GM06990 (cell line): Measurements from ENCODE around the gene LRBA.
"Not testable (repeated sequence)": the region's sequence is repeated elsewhere in the genome, so short reads cannot be mapped to it uniquely, and the experiment has no call there.

Experiments used
- DNase-seq: peaks from one replicate; pipeline ENCODE4 v3.0.0-alpha.2; 2011; ENCODE audit not compliant: insufficient read length; ENCODE audit errors: extremely low read depth
- H3K27me3 ChIP-seq: replicated peaks from 2 replicates; pipeline ENCODE4 v1.6.0; 2011; ENCODE audit warnings: low read length; ENCODE audit not compliant: control insufficient read depth, insufficient read depth
- H3K36me3 ChIP-seq: 2 replicates; pipeline ENCODE4 v1.5.1; 2011; ENCODE audit warnings: low read length; ENCODE audit not compliant: control insufficient read depth, insufficient read depth
- H3K4me3 ChIP-seq: replicated peaks from 2 replicates; pipeline ENCODE4 v1.5.1; 2011; ENCODE audit warnings: low read depth, mild to moderate bottlenecking, control low read depth, low read length
- TF ChIP-seq, protein P1 (sequence below): IDR thresholded peaks from 2 replicates; pipeline ENCODE4 v1.5.1; 2011; ENCODE audit warnings: low read length, control low read depth, mild to moderate bottlenecking, inconsistent platforms; ENCODE audit not compliant: insufficient read depth, poor library complexity, severe bottlenecking

LRBA gene

DNA sequence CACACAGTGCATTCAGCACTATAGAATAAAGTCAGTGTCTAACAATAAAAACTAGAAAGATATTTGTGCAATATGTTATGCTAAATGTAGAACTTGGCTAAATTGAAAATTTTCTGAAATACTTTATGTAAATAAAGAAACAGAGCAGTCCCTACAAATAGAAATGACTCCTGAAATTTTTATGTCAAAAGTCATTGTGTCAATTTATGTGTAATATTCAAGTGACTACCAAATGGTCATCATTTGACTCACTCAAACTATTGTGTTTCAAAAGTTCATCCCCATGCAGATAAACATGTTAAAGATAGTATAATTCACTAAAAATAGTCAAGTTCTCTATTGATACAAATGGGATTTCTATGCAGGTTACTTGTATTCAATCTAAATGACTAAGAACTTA lies 17.9 kb downstream of the LRBA start:
- TF ChIP-seq, protein P1, sequence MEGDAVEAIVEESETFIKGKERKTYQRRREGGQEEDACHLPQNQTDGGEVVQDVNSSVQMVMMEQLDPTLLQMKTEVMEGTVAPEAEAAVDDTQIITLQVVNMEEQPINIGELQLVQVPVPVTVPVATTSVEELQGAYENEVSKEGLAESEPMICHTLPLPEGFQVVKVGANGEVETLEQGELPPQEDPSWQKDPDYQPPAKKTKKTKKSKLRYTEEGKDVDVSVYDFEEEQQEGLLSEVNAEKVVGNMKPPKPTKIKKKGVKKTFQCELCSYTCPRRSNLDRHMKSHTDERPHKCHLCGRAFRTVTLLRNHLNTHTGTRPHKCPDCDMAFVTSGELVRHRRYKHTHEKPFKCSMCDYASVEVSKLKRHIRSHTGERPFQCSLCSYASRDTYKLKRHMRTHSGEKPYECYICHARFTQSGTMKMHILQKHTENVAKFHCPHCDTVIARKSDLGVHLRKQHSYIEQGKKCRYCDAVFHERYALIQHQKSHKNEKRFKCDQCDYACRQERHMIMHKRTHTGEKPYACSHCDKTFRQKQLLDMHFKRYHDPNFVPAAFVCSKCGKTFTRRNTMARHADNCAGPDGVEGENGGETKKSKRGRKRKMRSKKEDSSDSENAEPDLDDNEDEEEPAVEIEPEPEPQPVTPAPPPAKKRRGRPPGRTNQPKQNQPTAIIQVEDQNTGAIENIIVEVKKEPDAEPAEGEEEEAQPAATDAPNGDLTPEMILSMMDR = no peak
- no peak for DNase-seq

DNA sequence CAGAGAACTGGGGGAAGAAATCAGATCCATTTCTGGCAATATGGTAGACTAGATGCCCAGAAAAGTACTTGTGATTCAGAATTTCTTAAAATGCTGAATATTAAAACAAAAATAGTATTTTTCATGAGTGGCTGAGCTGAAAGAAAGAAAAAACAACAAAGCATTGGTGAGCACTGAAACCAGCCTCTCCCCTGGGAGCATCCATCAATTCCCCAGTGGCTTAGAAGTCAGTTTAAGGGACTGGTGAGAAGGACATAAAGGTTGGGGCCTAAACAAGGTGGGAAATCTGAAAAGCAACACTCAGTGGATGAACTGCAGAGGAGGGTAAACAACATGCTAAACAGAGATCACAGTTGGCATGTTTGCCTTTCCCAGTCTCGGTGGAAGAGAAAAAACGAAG lies 20.4 kb downstream of the LRBA start:
- TF ChIP-seq, protein P1 = no peak
- DNase-seq = no peak
- H3K36me3 ChIP-seq = no peaks in the 10 kb centered on the region; the same call in 1 of the 2 replicates
- H3K27me3 ChIP-seq = no peaks in the 10 kb centered on the region
- H3K4me3 ChIP-seq = no peak overlapping the region

More for the DNA sequence above, 17.9 kb downstream of the LRBA start:
- H3K4me3 ChIP-seq = no peak overlapping the region
- H3K36me3 ChIP-seq = no peaks in the 10 kb centered on the region; the same call in 1 of the 2 replicates
- no peaks in the 10 kb centered on the region for H3K27me3 ChIP-seq

DNA sequence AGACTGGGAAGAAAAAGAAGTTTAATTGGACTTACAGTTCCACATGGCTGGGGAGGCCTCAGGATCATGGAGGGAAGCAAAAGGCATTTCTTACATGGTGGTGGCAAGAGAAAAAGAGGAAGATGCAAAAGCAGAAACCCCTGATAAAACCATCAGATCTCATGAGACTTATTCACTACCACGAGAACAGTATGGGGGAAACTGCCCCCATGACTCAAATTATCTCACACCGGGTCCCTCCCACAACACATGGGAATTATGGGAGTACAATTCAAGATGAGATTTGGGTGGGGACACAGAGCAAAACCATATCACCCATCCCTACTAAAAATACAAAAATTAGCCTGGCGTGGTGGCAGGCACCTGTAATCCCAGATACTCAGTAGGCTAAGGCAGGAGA lies 21.5 kb downstream of the LRBA start:
- not testable (repeated sequence) for H3K36me3 ChIP-seq, H3K4me3 ChIP-seq, DNase-seq, H3K27me3 ChIP-seq

DNA sequence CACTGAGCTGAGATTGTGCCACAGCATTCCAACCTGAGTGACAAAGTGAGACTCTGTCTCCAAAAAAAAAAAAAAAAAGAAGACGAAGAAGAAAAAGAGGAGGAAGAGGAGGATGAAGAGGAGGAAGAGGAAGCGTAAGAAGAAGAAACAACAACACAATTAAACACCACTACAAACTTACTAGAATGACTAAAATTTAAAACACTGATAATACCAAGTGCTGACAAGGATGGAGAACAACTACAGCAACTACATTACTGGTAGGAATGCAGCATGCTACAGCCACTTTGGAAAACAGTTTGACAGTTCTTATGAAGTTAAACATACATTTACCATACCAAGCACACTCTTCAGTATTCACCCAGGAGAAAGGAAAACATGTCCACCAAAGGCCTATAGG lies 24.1 kb downstream of the LRBA start:
- TF ChIP-seq, protein P1 = no peak
- Histone ChIP-seq H3K4me3 (no peak overlapping the region), H3K36me3 (no peaks in the 10 kb centered on the region; the same call in 1 of the 2 replicates), H3K27me3 (no peaks in the 10 kb centered on the region)
- DNase-seq = no peak

DNA sequence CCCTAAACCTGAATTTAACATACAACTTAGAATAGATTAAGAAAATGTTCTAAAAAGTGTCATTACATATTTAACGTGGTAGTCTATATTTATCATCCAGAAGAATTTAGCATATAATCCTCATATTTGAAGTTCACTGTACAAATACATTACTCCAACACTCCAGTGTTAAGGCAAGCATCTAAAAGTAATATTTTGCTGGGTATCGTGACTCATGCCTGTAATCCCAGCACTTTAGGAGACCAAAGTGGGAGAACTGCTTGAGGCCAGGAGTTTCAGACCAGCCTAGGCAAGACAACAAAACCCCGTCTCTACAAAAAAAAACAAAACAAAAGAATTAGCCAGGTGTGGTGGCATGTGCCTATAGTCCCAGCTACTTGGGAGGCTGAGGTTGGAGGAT lies 24.8 kb downstream of the LRBA start:
- no peak overlapping the region for H3K4me3 ChIP-seq
- no peaks in the 10 kb centered on the region for H3K27me3 ChIP-seq
- DNase-seq = no peak
- TF ChIP-seq, protein P1 = no peak
- no peaks in the 10 kb centered on the region; the same call in 1 of the 2 replicates for H3K36me3 ChIP-seq

DNA sequence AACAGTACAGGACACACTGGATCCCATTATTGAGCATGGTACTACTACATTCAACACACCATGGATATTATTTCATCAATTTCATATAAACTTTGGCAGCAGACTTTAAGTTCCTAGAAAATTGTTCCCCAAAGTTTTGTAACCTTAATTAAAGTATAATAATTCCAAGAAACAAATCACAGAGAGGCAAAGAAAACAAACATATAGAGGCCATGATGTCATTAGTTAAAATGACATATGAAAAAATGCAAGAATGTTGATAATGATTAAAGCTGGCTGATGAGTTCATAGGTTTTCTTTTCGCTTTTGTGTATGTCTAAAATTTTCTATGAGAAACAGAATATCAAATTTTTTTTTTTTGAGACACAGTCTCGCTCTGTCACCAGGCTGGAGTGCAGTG lies 26.8 kb downstream of the LRBA start:
- no peaks in the 10 kb centered on the region for H3K27me3 ChIP-seq
- TF ChIP-seq, protein P1 = no peak
- H3K36me3 ChIP-seq = peaks cover under 1% of the 10 kb centered on the region; the same call in 1 of the 2 replicates
- H3K4me3 ChIP-seq = no peak overlapping the region
- DNase-seq = no peak
